HG02884 (cell line): ENCODE data around the gene CBX8.

ENCODE experiments used
- ATAC-seq: cut with Tn5 transposase; IDR thresholded peaks from one replicate; pipeline ENCODE4 v1.9.1; 2021; ENCODE audit warnings: mild to moderate bottlenecking, moderate library complexity; ENCODE audit not compliant: unreplicated experiment

The CBX8 gene

DNA sequence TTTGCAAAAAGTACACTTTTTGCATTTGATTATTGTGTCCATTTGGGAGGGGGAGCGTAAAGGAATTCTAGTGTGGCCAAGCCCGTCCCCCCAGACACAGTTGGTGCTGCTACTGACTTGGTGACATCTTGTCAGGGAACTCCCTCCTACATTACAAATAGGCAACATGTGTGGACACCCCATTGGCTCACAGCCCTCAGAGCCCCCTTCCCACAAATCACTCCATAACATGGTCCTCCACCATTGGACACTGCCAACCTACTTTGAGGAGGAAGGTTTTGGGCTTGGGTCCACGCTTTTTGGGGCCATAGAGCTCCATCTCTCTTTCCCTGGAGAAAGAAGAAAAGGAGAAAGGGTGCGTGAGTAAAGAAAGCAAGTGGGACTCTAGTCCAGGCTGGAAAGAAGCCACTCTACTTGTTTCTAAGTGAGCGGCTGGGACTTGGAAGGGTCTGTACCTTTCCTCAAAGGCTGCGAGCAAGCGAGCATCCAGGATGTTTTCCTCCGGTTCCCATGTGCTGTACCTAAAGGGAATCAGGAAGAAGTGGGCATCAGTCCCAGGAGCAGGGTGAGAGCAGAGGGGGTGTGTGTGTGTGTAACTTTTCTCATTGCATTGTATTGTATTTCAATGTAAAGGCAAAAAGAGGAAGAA lies 958 bp downstream of the CBX8 start:
- no peak for ATAC-seq

- ATAC-seq = no peak
Observed at GRCh38 chr17:79794659-79795511, 2.0 kb downstream of the CBX8 start.

- no peak for ATAC-seq
Observed at GRCh38 chr17:79793924-79794304, 3.0 kb downstream of the CBX8 start.

DNA sequence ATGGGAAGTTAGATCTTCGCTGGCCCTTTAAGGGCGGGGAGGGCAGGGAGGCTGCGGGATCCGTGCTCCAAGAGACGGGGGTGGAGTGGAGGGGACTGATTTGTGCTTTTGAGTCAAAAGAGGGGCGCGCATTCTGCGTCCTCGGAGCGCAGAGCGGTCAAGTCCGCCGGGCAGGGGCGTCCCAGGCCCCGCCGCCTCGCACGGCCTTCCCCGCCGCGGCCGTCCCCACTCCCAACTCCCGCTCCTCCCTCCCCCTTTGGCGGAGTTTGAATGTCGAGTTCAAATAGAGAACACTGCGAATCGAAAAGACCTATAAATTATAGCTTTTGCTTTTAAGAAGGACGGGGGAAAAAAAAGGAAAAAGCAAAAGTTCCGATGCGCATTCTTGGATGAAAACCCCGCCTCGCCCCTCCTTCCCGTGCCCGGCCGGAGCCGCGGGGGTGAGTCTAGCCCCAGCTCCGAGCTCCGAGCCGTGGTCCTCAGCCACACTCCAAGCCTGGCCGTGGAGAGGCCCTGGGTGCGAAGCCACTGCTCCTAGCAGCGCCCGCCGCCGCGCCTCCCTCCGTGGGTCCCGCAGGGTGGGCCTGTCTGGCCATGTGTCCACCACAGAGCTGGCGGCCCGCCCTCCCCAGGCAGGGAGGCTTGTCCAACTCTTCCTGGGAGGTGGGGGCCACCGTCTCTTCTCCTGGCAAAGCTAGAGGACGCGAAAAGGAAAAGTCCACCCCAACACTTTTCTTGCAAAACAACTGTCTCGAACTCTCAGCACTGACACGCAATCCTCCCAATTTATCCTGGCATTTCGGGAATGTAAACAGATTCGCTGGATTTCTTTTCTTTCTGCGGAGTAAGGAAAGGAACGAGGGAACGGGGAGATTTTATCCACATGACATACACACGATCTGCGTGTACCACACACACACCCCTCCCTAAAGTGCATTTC lies 3.6 kb downstream of the CBX8 start:
- no peak for ATAC-seq

DNA sequence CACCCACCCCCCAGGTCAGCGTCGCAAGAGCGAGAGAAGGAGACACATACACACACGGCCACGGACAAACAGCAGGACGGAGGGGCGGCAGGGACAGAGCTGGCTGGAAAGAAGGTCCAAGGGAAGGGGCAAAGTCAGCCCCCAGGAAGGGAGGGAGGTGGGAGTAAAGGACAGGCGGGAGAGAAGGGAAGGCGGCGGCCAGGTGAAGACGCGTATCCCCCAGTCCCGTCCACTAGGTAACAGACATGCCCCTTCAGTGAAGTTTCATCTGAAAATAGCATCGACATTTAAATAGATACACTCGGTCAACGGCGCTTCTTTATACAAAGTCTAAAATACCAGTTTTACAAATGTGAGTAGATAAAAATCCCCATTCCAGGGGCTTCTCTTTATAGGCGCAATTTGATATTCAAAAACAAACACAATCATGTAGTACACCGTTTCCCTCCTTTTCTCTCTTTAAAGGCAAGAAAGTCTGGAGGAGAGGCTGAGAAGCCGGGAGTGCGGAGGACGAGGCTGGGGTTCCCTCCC lies 4.5 kb downstream of the CBX8 start:
- no peak for ATAC-seq

DNA sequence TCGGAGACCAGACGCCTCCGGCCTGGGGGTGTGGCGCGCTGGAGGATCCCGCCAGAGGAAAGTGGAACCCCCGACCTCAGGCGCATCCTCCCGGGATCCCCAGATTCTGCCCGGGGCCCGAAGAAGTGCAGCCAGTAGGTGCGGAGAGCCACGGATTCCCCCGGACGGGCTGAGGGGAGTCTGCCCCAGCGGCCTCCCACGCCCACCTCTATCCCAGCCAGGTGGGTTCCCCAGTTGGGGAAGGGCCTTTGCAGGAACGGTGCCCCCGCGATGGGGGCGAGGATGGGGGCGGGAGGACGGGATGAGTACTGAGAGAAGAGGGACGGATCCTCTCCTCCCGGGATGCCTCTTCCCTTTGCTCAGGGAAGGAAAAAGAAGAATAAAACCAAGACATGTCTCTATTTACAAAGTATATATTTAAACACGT lies 5.1 kb downstream of the CBX8 start:
- no peak for ATAC-seq

GRCh38 chr17:79790805-79791734 lies 5.8 kb downstream of the CBX8 start:
- no peak for ATAC-seq

- ATAC-seq = no peak
Observed at GRCh38 chr17:79789943-79790804, 6.7 kb downstream of the CBX8 start.

DNA sequence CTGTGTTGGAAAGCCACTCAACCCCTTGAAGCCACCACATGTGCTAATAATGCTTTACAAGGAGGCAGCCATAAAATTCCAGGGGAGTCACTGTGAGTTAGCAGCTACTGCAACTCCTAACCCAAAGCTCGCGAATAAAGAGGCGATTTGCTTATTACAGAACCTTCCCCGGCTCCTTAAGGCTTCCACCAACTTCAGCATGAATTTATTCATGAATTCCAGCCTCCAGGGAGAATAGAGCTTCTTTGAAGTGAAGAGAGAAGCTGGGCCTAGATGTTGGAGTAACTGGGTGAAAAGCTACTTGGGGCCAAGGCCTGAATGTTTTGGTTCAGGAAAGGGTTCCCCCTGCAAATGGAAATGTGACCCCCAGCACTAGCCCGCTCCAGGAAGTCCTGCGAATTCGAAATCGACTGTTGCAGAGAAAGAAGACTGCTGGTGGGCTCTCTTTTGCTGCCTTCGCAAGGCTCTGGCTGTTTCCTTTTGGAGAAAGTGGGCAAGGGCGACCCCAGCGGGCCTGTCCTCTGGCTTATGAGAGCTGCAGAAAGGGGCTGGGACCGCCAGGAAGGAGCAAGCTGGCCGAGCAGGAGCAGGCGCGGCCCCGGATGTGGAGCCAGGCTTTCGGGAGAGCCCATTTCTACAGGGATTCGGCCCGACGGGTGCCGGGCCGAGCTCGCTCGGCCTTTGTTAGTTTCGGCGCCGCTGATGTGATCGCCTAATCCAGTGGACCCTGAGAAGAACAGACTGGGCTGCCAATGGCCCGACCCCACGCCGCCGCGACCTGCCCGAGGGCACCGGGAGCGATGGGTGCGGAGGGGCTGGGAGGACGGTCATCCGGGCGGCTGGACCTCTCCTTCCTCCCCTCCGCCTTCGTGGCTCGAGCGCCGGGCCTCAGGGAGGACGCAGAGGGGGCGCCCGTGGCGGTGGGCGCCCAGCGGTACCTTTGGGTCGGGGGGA lies 7.6 kb downstream of the CBX8 start:
- no peak for ATAC-seq

DNA sequence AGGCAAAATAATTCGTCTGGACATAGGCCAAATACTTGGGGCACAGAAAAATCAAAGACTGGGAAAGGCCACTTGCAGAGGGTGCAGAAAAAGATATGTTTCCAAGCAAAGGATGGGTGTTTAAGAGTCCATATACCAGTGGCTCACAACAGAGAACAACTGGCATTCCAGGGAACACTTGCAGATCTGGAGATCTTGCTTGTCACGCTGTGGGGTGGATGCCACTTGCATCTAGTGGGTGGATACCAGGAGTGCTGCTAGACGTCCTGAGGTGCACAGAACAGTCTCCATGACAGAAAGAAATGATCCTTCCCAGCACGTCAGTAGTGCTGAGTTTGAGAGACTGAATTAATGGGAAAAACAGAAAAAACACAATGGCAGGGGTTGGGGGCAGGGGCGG lies 8.4 kb downstream of the CBX8 start:
- no peak for ATAC-seq

DNA sequence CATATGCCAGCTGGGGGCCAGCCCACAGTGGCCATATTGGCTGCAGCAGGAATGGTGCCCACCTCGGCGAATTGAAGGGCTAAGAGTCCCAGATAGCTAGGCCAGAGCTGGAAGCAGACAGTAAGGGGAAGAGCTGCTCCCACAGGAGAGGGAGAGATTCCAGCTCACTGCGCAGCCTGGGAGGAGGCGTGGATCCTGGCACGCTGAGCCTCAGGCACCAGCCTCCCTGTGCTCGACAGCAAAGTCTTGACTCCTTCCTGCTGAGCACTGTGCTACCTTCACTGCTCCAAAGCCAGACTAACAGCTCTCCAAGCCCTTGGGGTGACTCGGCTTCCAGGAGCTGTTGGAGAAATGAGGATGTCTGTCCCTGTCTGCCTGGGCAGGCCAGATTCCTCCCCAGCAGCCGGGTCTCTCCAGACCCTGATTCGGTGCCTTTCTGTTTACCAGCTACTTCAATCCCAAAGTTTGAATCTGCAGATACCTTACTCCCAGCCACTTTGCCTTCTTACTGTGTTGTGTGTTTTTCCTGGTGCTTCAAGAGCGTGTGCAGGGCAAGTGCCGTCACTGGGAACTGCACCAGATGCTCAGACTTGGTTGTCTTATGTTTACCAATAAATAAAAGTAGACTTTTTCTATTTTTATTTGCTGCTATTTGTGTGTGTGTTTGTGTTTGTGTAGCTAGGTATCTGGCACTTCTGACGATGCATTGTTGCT lies 9.8 kb downstream of the CBX8 start:
- ATAC-seq = no peak

DNA sequence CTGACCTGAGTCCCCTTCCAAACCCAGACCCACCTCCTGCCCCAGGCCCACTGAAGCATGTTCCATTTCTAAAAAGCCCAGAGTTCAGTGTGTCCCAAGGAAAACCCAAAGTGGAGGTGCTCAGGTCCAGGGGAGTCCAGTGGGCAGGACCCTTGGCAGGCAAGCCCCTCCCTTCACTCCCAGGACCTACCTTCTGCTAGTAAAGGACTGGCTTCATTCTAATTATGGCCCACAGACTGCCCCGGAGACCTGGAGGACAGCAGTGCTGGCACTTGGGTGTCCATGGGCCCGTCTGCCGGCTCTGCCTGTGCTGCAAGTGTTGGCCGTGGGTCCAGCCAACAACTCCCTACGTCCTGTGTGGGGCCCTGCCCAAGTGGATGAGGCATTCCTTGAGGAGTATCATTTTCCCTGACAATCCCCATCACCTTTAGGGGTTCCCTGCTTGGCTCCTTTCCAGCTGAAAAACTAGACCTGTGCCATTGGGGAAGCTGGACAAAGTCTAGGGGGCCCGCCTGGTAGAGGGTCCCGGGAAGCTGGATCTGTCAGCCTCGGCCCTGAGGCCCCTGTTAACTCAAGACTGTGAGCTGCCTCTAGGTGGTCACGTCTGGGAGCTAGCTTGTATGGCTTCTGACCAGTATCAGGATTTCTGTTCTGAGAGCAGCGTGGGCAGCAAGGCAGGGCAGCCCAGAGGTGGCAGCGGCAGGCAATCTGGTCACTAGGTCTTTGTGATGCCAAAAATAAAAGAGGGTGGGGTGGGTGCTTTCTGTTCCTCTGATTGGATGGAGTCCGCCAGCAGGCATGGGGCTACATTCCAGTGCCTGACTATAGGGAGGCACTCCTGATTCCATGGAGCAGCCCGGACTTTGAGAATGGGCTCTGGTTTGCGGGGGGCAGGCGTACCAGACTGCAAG lies 10.7 kb downstream of the CBX8 start:
- ATAC-seq = no peak

DNA sequence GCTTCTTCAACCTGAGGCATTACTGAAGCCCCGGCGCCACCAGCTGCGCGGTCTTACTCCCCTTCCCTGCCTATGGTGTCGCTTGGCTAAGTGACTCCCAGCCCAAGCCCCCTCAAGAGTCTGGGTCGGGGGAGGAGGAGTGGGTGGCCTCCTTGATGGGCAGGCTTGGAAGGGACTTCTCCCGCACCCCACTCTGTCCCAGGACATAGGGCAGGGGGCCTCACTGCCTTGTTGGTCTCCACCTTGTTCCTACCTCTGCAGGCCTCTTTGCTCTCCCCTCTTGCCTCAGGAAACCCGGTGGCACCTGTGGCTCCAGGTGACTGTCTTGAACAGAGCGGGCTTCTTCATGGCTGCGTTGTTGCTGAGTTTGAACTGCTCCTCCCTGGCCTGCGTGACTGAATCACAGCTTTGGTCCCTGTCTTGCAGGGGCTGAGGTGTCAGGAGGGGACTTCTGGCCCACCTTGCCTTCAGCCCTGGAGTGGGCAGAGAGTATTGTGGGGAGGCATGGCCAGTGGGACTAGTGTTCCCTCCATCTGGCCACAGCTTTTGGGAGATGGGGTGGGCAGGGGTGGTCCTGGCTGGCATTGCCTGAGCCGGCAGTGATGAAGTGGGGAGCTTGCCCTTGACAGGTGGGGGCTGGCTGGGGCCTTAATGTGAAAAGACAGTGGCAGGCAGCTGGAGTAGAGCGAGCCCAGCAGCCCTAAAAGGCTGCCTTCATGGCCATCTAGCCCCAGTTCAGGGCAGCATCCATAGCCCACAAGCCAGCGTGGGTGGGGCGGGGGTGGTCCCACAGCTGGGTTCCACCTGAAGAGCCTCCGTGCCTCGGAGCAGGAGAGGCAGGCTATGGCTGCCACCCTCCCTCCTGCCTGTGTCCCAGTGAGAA lies 11.6 kb downstream of the CBX8 start:
- no peak for ATAC-seq

DNA sequence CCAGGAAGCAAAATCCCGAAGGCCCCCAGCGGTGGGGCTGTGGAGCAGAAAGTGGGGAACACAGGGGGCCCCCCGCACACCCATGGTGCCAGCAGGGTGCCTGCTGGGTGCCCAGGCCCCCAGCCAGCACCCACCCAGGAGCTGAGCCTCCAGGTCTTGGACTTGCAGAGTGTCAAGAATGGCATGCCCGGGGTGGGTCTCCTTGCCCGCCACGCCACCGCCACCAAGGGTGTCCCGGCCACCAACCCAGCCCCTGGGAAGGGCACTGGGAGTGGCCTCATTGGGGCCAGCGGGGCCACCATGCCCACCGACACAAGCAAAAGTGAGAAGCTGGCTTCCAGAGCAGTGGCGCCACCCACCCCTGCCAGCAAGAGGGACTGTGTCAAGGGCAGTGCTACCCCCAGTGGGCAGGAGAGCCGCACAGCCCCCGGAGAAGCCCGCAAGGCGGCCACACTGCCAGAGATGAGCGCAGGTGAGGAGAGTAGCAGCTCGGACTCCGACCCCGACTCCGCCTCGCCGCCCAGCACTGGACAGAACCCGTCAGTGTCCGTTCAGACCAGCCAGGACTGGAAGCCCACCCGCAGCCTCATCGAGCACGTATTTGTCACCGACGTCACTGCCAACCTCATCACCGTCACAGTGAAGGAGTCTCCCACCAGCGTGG lies 12.4 kb downstream of the CBX8 start:
- no peak for ATAC-seq

DNA sequence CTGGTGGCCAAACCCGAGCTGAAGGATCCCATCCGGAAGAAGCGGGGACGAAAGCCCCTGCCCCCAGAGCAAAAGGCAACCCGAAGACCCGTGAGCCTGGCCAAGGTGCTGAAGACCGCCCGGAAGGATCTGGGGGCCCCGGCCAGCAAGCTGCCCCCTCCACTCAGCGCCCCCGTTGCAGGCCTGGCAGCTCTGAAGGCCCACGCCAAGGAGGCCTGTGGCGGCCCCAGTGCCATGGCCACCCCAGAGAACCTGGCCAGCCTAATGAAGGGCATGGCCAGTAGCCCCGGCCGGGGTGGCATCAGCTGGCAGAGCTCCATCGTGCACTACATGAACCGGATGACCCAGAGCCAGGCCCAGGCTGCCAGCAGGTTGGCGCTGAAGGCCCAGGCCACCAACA lies 13.0 kb downstream of the CBX8 start:
- ATAC-seq = no peak
